ENCODE measurements around the gene SKIDA1. TPM values are rescaled to one million over a fixed set of nuclear protein-coding genes. Genes with fewer than 3 reads are reported as not detected.

SKIDA1 gene
- total and polyA plus RNA-seq, 3 donors from 2014 or later = 4.7 to 6.9 (median 6.6) TPM

GRCh38 chr10:21522631-21523406, 2.7 kb downstream of the SKIDA1 start:
- no peaks in the 10 kb centered on the region for H3K36me3 ChIP-seq (ENCODE audit: low read depth, missing control alignments)
- H3K27me3 ChIP-seq = no peaks in the 10 kb centered on the region
- H3K4me3 ChIP-seq = no peak overlapping the region
- H3K9me3 ChIP-seq = no peaks in the 10 kb centered on the region
- no peak for TF ChIP-seq CTCF (IDR thresholded peaks at IDR 0.05)
- TF ChIP-seq POLR2A (IDR thresholded peaks at IDR 0.05) = no peak
- intact Hi-C loops (cut with DNase I; ENCODE audit: low total_unique reads) = no loop called here
- peaks cover 26% of the 10 kb centered on the region for H3K4me1 ChIP-seq
- no peak for DNase-seq
- peak overlapping the region in 1 of 2 donors; percentile 100 for H3K27ac ChIP-seq
- 54 to 82% methylated on average over 1 of the region's 1 CpG for WGBS, 2 donors

GRCh38 chr10:21521751-21522533, 3.5 kb downstream of the SKIDA1 start:
- no peak for TF ChIP-seq POLR2A (IDR thresholded peaks at IDR 0.05)
- no peak for TF ChIP-seq CTCF (IDR thresholded peaks at IDR 0.05)
- Histone ChIP-seq H3K27me3 (no peaks in the 10 kb centered on the region), H3K4me3 (no peak overlapping the region), H3K9me3 (no peaks in the 10 kb centered on the region), H3K4me1 (peaks cover 26% of the 10 kb centered on the region), H3K36me3 (ENCODE audit: low read depth, missing control alignments) (no peaks in the 10 kb centered on the region), H3K27ac (no peak overlapping the region)
- intact Hi-C loops (cut with DNase I; ENCODE audit: low total_unique reads) = no loop called here
- no peak for DNase-seq
- 72 to 80% methylated on average over 4 of the region's 4 CpGs for WGBS, 2 donors

GRCh38 chr10:21520949-21521348, 4.5 kb downstream of the SKIDA1 start:
- intact Hi-C loops (cut with DNase I; ENCODE audit: low total_unique reads) = no loop called here
- Histone ChIP-seq H3K27me3 (no peaks in the 10 kb centered on the region), H3K4me1 (peaks cover 30% of the 10 kb centered on the region), H3K9me3 (no peaks in the 10 kb centered on the region), H3K4me3 (no peak overlapping the region), H3K27ac (peak overlapping the region; percentile 84 to 88), H3K36me3 (ENCODE audit: low read depth, missing control alignments) (no peaks in the 10 kb centered on the region)
- no peak for TF ChIP-seq POLR2A (IDR thresholded peaks at IDR 0.05)
- no peak for TF ChIP-seq CTCF (IDR thresholded peaks at IDR 0.05)
- WGBS, 2 donors = 76 to 80% methylated on average over 8 of the region's 8 CpGs
- DNase-seq = no peak

GRCh38 chr10:21520509-21520908, 5.0 kb downstream of the SKIDA1 start:
- intact Hi-C loops (cut with DNase I; ENCODE audit: low total_unique reads) = no loop called here
- H3K27ac ChIP-seq = peak overlapping the region; percentile 84 to 88
- no peak for DNase-seq
- no peaks in the 10 kb centered on the region for H3K36me3 ChIP-seq (ENCODE audit: low read depth, missing control alignments)
- TF ChIP-seq CTCF (IDR thresholded peaks at IDR 0.05) = no peak
- TF ChIP-seq POLR2A (IDR thresholded peaks at IDR 0.05) = no peak
- H3K9me3 ChIP-seq = no peaks in the 10 kb centered on the region
- peak overlapping the region in 1 of 2 donors; percentile 70 for H3K4me3 ChIP-seq
- peaks cover 34% of the 10 kb centered on the region for H3K4me1 ChIP-seq
- no peaks in the 10 kb centered on the region for H3K27me3 ChIP-seq
